Omental fat pad (tissue), 4 donors: ENCODE data around the gene BHLHE40. TPM values are rescaled to one million over a fixed set of nuclear protein-coding genes. Genes with fewer than 3 reads are reported as not detected.
"Not testable (repeated sequence)": the region's sequence is repeated elsewhere in the genome, so short reads cannot be mapped to it uniquely, and the experiment has no call there.

Source experiments
- ATAC-seq: fragments of 150-250 bp; one replicate; pipeline ENCODE4 v1.9.1; 2016; ENCODE audit warnings: mild to moderate bottlenecking, moderate library complexity; ENCODE audit not compliant: low FRiP score
- DNase-seq: peaks from one replicate; pipeline ENCODE4 v3.0.0-alpha.2; 2019; ENCODE audit warnings: low spot score
- CTCF ChIP-seq, 3 donors: fragments of 450-650 bp; IDR thresholded peaks; one replicate each; pipeline ENCODE4 v1.5.1; 2016 to 2017; ENCODE audit warnings: antibody characterized with exemption in 3 of 3, mild to moderate bottlenecking in 3 of 3, moderate library complexity in 2 of 3
- total RNA-seq, 4 donors: library from RNA; depleted of rRNA; stranded (reverse); fragments of >200 nt; gene quantifications; one replicate each; pipeline ENCODE4 v1.1.0, GENCODE V29; 2016

Gene BHLHE40
- total RNA-seq, 4 donors from 2014 or later = 16.3 to 101 (median 59.1) TPM

- DNase-seq = no peak
- TF ChIP-seq CTCF (IDR thresholded peaks at IDR 0.05) = no peak
- ATAC-seq = no peak
Measured at GRCh38 chr3:4957978-4958377, 21.3 kb upstream of the BHLHE40 start.

DNA sequence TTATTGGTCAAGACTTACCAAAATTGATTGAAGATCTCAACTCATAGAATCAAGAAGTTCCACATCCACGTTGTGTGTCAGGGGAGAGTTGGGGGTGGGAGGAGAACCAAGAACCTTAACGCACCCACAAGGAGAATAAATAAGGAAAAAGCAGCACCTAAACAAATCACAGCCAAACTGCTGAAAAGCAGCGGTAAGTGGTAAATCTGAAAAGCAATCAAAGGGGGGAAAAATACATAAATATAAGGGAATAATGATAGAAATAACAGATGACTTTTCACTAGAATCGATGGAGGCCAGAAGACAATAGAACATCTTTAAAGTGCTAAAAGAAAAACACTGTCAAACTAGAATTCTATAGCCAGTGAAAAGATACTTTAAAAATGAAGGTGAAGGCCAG lies 20.1 kb upstream of the BHLHE40 start:
- TF ChIP-seq CTCF (IDR thresholded peaks at IDR 0.05) = no peak
- no peak for ATAC-seq
- no peak for DNase-seq

DNA sequence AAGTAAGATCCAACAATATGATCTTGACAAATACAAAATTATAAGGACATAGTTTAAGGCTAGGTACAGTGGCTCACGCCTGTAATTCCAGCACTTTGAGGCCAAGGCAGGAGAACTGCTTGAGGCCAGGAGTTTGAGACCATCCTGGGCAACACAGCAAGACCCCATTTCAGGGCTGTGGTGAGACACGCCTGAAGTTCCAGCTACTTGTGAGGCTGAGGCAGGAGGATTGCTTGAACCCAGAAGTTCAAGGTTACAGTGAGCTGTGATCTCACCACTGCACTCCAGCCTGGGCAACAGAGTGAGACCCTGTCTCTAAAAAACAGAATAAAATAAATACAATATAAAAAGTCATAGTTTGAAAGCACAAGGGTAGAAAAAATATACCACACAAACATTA lies 17.4 kb upstream of the BHLHE40 start:
- ATAC-seq, DNase-seq: not testable (repeated sequence)

GRCh38 chr3:4963669-4964570 lies 15.3 kb upstream of the BHLHE40 start:
- TF ChIP-seq CTCF (IDR thresholded peaks at IDR 0.05) = no peak
- no peak for ATAC-seq

GRCh38 chr3:4966006-4966405 lies 13.2 kb upstream of the BHLHE40 start:
- DNase-seq, ATAC-seq: not testable (repeated sequence)

More at GRCh38 chr3:4963669-4964570, 15.3 kb upstream of the BHLHE40 start:
- DNase-seq = no peak

DNA sequence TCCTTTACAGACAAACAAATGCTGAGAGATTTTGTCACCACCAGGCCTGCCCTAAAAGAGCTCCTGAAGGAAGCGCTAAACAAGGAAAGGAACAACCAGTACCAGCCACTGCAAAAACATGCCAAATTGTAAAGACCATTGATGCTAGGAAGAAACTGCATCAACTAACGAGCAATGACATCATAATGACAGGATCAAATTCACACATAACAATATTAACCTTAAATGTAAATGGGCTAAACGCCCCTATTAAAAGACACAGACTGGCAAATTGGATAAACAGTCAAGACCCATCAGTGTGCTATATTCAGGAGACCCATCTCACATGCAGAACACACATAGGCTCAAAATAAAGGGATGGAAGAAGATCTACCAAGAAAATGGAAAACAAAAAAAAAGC lies 11.6 kb upstream of the BHLHE40 start:
- DNase-seq, ATAC-seq: not testable (repeated sequence)

DNA sequence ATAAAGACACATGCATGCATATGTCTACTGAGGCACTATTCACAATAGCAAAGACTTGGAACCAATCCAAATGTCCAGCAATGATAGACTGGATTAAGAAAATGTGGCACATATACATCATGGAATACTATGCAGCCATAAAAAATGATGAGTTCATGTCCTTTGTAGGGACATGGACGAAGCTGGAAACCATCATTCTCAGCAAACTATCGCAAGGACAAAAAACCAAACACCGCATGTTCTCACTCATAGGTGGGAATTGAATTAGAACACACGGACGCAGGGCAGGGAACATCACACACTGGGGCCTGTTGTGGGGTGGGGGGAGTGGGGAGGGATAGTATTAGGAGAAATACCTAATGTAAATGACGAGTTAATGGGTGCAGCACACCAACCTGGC lies 7.8 kb upstream of the BHLHE40 start:
- not testable (repeated sequence) for DNase-seq

DNA sequence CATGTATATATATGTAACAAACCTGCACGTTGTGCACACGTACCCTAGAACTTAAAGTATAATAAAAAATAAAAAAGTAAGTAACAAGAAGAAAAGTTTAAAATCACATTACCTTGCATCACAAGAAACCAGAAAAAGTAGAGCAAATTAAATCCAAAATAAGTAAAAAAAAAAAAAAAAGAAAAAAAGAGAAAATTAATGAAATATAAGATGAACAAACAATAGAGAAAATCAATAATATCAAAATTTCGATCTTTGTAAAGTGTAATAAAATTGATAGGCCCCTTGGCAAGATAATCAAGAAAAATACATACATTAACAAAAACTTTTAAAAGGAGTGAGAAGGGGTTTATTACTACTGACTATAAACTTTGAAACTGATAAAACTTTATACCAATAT lies 7.4 kb upstream of the BHLHE40 start:
- ATAC-seq (no peak), DNase-seq (no peak)
- TF ChIP-seq CTCF (IDR thresholded peaks at IDR 0.05) = no peak

More for the DNA sequence above, 7.8 kb upstream of the BHLHE40 start:
- not testable (repeated sequence) for ATAC-seq
